C4-2B (cell line): Measurements from ENCODE around the gene DSG2.
"Not testable (repeated sequence)": the region's sequence is repeated elsewhere in the genome, so short reads cannot be mapped to it uniquely, and the experiment has no call there.

Experiments used
- CTCF ChIP-seq: fragments of 450-650 bp; conservative IDR thresholded peaks from 2 replicates; pipeline ENCODE4 v1.5.1; 2017; ENCODE audit warnings: mild to moderate bottlenecking
- ZFX ChIP-seq: fragments of 450-650 bp; IDR thresholded peaks from 2 replicates; pipeline ENCODE4 v1.6.1; 2017

- TF ChIP-seq CTCF, ZFX: not testable (repeated sequence)
Observed at GRCh38 chr18:31494705-31495244, 3.2 kb upstream of the DSG2 start.
